Measurements from ENCODE around the gene FASTKD2.

- no peak for TF ChIP-seq POLR2A (IDR thresholded peaks at IDR 0.05)
- no peak for TF ChIP-seq CTCF (IDR thresholded peaks at IDR 0.05)
Measured at GRCh38 chr2:206780671-206781070, 15.3 kb downstream of the FASTKD2 start.

Data from testis (tissue), 2 donors.